ENCODE data around the gene CORO1C.

DNA sequence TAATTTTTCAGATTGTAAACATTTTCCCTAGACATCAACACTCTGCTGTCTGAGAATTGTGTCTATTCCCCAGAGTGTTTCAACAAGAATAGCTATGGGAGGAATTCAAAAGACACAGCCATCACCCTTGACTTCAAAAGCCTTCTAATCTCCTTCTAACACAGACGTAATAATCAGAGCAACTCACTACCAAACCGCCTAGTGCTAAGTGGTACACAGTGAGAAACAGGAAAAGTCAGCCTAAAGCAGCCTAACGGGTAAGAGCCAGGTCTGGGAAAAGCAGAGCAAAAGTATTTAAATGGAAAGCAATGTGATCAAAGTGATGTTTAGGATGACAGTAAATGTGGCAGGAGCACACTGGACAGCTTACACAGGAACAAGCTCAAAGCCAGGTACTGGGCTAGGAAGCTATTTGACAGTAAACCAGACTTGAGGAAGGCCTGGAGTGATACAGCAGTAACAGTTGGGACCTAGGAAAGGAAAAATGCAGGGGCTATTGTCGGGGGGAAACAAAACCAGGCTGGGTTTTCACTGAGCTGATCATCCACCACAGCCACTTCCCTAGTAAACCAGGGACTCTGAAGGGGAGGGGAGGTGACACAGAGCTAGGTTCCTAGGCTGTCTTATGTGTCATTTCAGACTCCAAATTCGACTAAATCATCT, 29.4 kb downstream of the CORO1C start:
- TF ChIP-seq, protein P1, sequence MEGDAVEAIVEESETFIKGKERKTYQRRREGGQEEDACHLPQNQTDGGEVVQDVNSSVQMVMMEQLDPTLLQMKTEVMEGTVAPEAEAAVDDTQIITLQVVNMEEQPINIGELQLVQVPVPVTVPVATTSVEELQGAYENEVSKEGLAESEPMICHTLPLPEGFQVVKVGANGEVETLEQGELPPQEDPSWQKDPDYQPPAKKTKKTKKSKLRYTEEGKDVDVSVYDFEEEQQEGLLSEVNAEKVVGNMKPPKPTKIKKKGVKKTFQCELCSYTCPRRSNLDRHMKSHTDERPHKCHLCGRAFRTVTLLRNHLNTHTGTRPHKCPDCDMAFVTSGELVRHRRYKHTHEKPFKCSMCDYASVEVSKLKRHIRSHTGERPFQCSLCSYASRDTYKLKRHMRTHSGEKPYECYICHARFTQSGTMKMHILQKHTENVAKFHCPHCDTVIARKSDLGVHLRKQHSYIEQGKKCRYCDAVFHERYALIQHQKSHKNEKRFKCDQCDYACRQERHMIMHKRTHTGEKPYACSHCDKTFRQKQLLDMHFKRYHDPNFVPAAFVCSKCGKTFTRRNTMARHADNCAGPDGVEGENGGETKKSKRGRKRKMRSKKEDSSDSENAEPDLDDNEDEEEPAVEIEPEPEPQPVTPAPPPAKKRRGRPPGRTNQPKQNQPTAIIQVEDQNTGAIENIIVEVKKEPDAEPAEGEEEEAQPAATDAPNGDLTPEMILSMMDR (IDR thresholded peaks at IDR 0.05; ENCODE audit: low read depth, low read length), result no peak
- no peak for TF ChIP-seq EZH2phosphoT487 (IDR thresholded peaks at IDR 0.05; ENCODE audit: low read depth)
